Caco-2 (cell line): ENCODE results near the gene ZNF202. TPM values are rescaled to one million over a fixed set of nuclear protein-coding genes. Genes with fewer than 3 reads are reported as not detected.

Source experiments
- BruUV-seq: library from RNA; stranded (reverse); fragments of 400-500 nt; replicated peaks from 2 replicates; lab custom pipeline; 2021; lab: Mats Ljungman, UMichigan
- CTCF ChIA-PET: fragments of 300-600 bp; sonication (Branson Sonifier 250); formaldehyde crosslinking; loops from one replicate; lab custom pipeline; 2022; ENCODE audit warnings: antibody characterized with exemption; lab: Charles Lee
- POLR2A ChIA-PET: fragments of 300-600 bp; sonication (Branson Sonifier 250); formaldehyde crosslinking; loops from one replicate; lab custom pipeline; 2022; ENCODE audit warnings: antibody characterized with exemption; lab: Charles Lee
- DNase-seq, 2 experiments: peaks; one replicate each; pipeline versions ENCODE4 v3.0.0 to v3.0.0-alpha.2; 2020 to 2022
- H3K27me3 ChIP-seq: replicated peaks from 2 replicates; pipeline ENCODE4 v1.6.0; 2011; ENCODE audit warnings: low read length; ENCODE audit not compliant: control insufficient read depth, insufficient read depth
- H3K36me3 ChIP-seq: 2 replicates; pipeline ENCODE4 v1.5.1; 2011; ENCODE audit warnings: low read length; ENCODE audit not compliant: control insufficient read depth, insufficient read depth
- H3K4me1 ChIP-seq: fragments of 250-450 bp; sonication (Bioruptor Pico); 2 replicates; pipeline ENCODE4 v1.5.1; 2020; ENCODE audit warnings: mild to moderate bottlenecking
- H3K4me3 ChIP-seq: 2 replicates; pipeline ENCODE4 v1.5.1; 2011; ENCODE audit warnings: low read depth, mild to moderate bottlenecking, control low read depth, low read length
- H3K9me3 ChIP-seq: fragments of 250-450 bp; sonication (Bioruptor Pico); 2 replicates; pipeline ENCODE4 v1.5.1; 2020; ENCODE audit warnings: mild to moderate bottlenecking, moderate library complexity
- H3K27ac Mint-ChIP-seq: one replicate; pipeline ENCODE4 v1.8.0; 2022; ENCODE audit warnings: mixed read lengths; ENCODE audit not compliant: unreplicated experiment
- H3K27me3 Mint-ChIP-seq: one replicate; pipeline ENCODE4 v1.8.0; 2022; ENCODE audit warnings: mixed read lengths; ENCODE audit not compliant: insufficient read depth, unreplicated experiment
- H3K36me3 Mint-ChIP-seq: one replicate; pipeline ENCODE4 v1.8.0; 2022; ENCODE audit warnings: mild to moderate bottlenecking, mixed read lengths; ENCODE audit not compliant: insufficient read depth, unreplicated experiment
- H3K4me1 Mint-ChIP-seq: one replicate; pipeline ENCODE4 v1.8.0; 2022; ENCODE audit warnings: low read depth, mixed read lengths; ENCODE audit not compliant: unreplicated experiment
- H3K4me3 Mint-ChIP-seq: one replicate; pipeline ENCODE4 v1.8.0; 2022; ENCODE audit warnings: mild to moderate bottlenecking, moderate library complexity, mixed read lengths; ENCODE audit not compliant: unreplicated experiment
- H3K9me3 Mint-ChIP-seq: one replicate; pipeline ENCODE4 v1.8.0; 2022; ENCODE audit warnings: mixed read lengths; ENCODE audit not compliant: unreplicated experiment
- intact Hi-C: fragments of 100-400 bp; cut with micrococcal nuclease; formaldehyde crosslinking; loops from one replicate; pipeline ENCODE4 v1.10.0; 2022; ENCODE audit not compliant: unreplicated experiment
- total RNA-seq: library from RNA; stranded (reverse); gene quantifications from 2 replicates; pipeline ENCODE4 v1.2.3, GENCODE V29; 2022
- TF ChIP-seq, protein P1 (sequence below), 2 experiments: fragments of 200-600 bp in 1 of 2; IDR thresholded peaks; 1 replicate in 1 of 2; 2 replicates in 1 of 2; pipeline versions ENCODE4 v1.5.1 to v1.8.0; 2011 to 2022; ENCODE audit warnings: antibody characterized with exemption in 1 of 2, control low read depth in 1 of 2, inconsistent platforms in 1 of 2, low read depth in 1 of 2, low read length in 1 of 2, mild to moderate bottlenecking in 1 of 2, moderate library complexity in 1 of 2; ENCODE audit not compliant: insufficient read depth in 1 of 2, severe bottlenecking in 1 of 2, unreplicated experiment in 1 of 2

The ZNF202 gene
- total RNA-seq, 1 experiment from 2014 or later = 25.5 TPM

DNA sequence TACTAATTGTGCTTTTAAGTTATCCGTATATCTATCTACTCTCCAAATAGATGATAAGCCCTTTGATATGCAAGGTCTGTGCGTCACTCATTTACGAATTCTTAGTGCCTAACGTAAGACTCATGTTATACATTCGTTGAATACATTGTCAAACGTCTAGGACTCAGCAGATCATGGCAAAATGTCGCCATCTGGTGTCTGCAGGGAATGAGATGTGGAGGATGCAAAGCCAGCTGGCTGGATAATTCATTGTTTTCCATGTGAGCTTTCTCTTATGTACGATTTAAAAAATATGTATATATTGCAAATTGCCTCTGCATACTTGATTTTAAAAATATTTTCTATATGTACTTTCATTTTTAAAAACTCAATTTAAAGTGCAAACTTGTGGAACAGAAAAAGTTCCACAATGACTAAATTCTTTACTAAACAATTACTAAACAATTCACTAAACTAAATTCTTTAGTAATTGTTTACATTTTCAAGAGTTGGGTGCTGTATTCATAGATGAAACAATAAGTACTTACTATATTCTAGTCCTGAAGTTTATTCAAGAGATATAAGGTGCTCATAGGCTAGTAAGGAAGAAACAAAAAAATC lies 33.8 kb downstream of the ZNF202 start:
- H3K27ac Mint-ChIP-seq = no peak overlapping the region
- no peaks in the 10 kb centered on the region for H3K36me3 Mint-ChIP-seq
- H3K4me1 Mint-ChIP-seq = peaks cover 6% of the 10 kb centered on the region
- intact Hi-C loops = loop anchor here (1.0 kb wide), 4 partner anchors 53 to 196 kb away; partner anchors contain the start of gene SCN3B
- no peak overlapping the region for H3K4me3 Mint-ChIP-seq
- Histone ChIP-seq H3K4me3 (no peak overlapping the region), H3K4me1 (peaks cover 3% of the 10 kb centered on the region; the same call in 1 of the 2 replicates), H3K36me3 (no peaks in the 10 kb centered on the region), H3K27me3 (no peaks in the 10 kb centered on the region; the same call in 1 of the 2 replicates), H3K9me3 (no peaks in the 10 kb centered on the region)
- no TSS peak for BruUV-seq
- ChIA-PET CTCF (interaction anchor here (0.6 to 3.8 kb wide), 14 partner anchors 9 to 446 kb away, joined by 3 to 41 read pairs (median 5); partner anchors contain the start of gene SCN3B), POLR2A (no interaction called here)
- H3K9me3 Mint-ChIP-seq = no peaks in the 10 kb centered on the region
- peaks cover 12% of the 10 kb centered on the region for H3K27me3 Mint-ChIP-seq
- DNase-seq = peak; percentile 82 to 85
- TF ChIP-seq, protein P1, sequence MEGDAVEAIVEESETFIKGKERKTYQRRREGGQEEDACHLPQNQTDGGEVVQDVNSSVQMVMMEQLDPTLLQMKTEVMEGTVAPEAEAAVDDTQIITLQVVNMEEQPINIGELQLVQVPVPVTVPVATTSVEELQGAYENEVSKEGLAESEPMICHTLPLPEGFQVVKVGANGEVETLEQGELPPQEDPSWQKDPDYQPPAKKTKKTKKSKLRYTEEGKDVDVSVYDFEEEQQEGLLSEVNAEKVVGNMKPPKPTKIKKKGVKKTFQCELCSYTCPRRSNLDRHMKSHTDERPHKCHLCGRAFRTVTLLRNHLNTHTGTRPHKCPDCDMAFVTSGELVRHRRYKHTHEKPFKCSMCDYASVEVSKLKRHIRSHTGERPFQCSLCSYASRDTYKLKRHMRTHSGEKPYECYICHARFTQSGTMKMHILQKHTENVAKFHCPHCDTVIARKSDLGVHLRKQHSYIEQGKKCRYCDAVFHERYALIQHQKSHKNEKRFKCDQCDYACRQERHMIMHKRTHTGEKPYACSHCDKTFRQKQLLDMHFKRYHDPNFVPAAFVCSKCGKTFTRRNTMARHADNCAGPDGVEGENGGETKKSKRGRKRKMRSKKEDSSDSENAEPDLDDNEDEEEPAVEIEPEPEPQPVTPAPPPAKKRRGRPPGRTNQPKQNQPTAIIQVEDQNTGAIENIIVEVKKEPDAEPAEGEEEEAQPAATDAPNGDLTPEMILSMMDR (IDR thresholded peaks at IDR 0.05; ENCODE audit: insufficient read depth in 1 of 2, low read depth in 1 of 2, low read length in 1 of 2, severe bottlenecking in 1 of 2, unreplicated experiment in 1 of 2) = peak; percentile 90 to 93

DNA sequence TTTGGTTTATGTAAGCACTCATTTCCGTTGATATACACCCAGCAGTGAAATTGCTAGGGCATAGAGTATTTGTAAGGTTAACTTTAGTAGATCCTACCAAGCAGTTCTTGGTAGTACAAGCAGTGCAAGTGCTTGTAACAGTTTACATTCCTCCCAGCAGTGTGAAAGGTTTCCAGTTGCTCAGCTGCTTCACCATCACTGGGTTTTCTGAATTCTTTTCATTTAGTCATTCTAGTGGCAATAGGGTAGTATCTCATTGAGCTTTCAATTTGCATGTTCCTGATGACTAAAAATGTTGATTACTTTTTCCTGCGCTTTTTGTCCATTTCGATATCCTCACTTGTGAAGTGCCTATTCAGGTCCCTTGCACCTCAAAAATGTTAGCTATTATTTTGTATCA lies 34.3 kb downstream of the ZNF202 start:
- intact Hi-C loops = loop anchor here (1.0 kb wide), 4 partner anchors 53 to 196 kb away; partner anchors contain the start of gene SCN3B
- no TSS peak for BruUV-seq
- no peak overlapping the region for H3K27ac Mint-ChIP-seq
- no peak for DNase-seq
- peaks cover 4% of the 10 kb centered on the region; the same call in 1 of the 2 replicates for H3K4me1 ChIP-seq
- H3K36me3 Mint-ChIP-seq = no peaks in the 10 kb centered on the region
- peaks cover 14% of the 10 kb centered on the region for H3K27me3 Mint-ChIP-seq
- no peaks in the 10 kb centered on the region for H3K9me3 Mint-ChIP-seq
- H3K4me3 ChIP-seq = no peak overlapping the region
- ChIA-PET POLR2A (no interaction called here), CTCF (interaction anchor here (0.8 to 3.8 kb wide), 11 partner anchors 9 to 446 kb away, joined by 3 to 41 read pairs (median 5); partner anchors contain the start of gene SCN3B)
- peaks cover 6% of the 10 kb centered on the region for H3K4me1 Mint-ChIP-seq
- no peaks in the 10 kb centered on the region; the same call in 1 of the 2 replicates for H3K27me3 ChIP-seq
- TF ChIP-seq, protein P1 (IDR thresholded peaks at IDR 0.05; ENCODE audit: insufficient read depth in 1 of 2, low read depth in 1 of 2, low read length in 1 of 2, severe bottlenecking in 1 of 2, unreplicated experiment in 1 of 2) = no peak
- no peaks in the 10 kb centered on the region for H3K9me3 ChIP-seq
- H3K4me3 Mint-ChIP-seq = no peak overlapping the region
- H3K36me3 ChIP-seq = no peaks in the 10 kb centered on the region

DNA sequence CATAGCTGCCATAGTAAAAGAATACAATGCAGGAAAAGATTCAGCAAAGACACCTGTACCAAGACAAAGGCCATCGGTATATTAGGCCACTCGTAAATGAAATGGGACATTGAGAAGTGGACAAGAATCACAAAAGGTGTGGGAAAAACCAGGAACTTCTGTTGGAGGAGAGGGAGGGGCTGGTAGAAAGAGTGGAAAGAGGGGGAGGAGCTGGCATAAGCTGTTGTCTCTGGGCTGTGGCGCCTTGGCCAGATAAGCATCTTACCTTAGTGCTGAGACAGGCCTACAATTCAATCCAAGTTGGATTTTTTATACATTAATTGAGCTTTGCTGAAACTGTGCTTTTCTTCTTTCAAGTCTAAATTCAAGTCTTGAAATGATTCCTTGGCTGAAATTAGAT lies 37.1 kb downstream of the ZNF202 start:
- Mint-ChIP-seq H3K27me3 (peaks cover 6% of the 10 kb centered on the region), H3K4me3 (no peak overlapping the region), H3K4me1 (peaks cover 6% of the 10 kb centered on the region), H3K9me3 (no peaks in the 10 kb centered on the region), H3K27ac (no peak overlapping the region), H3K36me3 (no peaks in the 10 kb centered on the region)
- CTCF ChIA-PET = no interaction called here
- DNase-seq = no peak
- H3K4me1 ChIP-seq = peaks cover 4% of the 10 kb centered on the region; the same call in 1 of the 2 replicates
- intact Hi-C loops = no loop called here
- BruUV-seq = no TSS peak
- POLR2A ChIA-PET = no interaction called here
- no peaks in the 10 kb centered on the region for H3K36me3 ChIP-seq
- no peaks in the 10 kb centered on the region for H3K9me3 ChIP-seq
- TF ChIP-seq, protein P1 (IDR thresholded peaks at IDR 0.05; ENCODE audit: insufficient read depth in 1 of 2, low read depth in 1 of 2, low read length in 1 of 2, severe bottlenecking in 1 of 2, unreplicated experiment in 1 of 2) = no peak
- H3K4me3 ChIP-seq = no peak overlapping the region
- H3K27me3 ChIP-seq = no peaks in the 10 kb centered on the region; the same call in 1 of the 2 replicates
